AG08395 (cell line): ENCODE results near the gene MACF1.
"Not testable (repeated sequence)": the region's sequence is repeated elsewhere in the genome, so short reads cannot be mapped to it uniquely, and the experiment has no call there.

ENCODE experiments used
- DNase-seq: peaks from one replicate; pipeline ENCODE4 v3.0.0; 2012; ENCODE audit warnings: mixed read lengths, low spot score

MACF1 gene

DNA sequence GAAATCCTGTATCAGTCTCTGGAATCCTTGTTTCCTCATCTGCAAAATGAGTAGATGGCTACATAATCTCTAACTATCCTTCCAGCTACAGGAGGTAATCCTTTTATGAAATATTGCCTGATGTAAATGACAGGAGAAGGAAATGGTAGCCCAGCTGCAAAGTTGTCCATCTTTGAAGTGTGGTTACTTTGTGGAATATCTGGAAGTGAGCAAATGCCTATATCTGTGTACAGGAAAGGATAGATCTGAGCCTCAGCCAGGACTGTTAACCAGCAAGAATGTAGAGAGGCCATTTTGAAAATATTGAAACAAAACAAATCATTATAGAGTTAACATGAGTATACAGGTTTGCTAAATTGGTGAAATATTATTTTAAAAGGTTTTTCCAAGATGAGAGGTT, 212.1 kb downstream of the MACF1 start:
- DNase-seq: no peak

DNA sequence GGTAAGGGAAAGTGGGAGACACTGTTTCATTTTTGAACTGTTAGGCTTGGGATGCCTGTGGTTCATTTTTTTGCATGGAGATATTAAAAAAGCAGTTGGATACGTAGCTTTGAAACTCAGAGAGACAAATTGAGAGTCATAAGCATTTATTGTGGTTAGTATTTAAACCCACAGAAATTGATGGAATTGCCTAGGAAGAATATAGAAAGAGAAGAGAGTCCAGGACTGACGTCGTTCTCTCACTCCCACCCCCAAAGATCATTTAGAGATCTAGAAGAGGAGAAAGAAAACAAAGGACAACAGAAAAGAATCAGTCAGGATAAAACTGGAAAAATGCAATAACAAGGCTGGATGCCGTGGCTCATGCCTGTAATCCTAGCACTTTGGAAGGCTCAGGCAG, 213.7 kb downstream of the MACF1 start:
- no peak for DNase-seq

DNA sequence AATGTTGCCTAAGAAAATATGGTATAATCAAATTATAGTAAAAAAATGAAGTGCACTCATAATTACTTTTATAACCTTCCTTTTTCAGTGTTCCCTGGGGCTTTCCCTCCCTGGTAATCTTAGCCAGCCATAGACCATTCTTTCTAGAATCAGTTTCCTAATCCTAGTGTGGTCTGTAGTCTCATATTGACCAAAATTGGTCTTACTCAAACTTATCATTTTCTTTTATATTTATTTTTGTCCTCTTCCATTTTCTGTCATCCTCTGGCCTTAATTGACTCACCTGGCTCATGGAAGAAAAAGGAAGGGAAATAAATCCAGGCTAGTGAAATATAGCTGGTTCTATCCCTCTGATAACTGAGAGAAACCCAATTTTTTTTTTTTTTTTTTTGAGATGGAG, 216.0 kb downstream of the MACF1 start:
- no peak for DNase-seq

DNA sequence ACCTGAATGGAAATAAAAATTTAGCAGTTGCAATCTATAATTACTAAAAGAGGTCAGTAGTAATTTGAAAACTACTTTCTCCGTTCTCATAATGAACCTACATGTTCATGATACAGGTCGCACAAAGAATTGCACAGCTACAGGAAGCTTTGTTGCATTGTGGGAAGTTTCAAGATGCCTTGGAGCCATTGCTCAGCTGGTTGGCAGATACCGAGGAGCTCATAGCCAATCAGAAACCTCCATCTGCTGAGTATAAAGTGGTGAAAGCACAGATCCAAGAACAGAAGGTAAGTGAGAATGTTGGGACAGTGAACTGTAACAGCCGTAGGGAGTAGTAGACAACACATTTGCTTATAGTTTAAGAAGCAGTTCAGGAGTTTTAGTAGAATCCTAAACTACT, 218.1 kb downstream of the MACF1 start:
- DNase-seq: no peak

DNA sequence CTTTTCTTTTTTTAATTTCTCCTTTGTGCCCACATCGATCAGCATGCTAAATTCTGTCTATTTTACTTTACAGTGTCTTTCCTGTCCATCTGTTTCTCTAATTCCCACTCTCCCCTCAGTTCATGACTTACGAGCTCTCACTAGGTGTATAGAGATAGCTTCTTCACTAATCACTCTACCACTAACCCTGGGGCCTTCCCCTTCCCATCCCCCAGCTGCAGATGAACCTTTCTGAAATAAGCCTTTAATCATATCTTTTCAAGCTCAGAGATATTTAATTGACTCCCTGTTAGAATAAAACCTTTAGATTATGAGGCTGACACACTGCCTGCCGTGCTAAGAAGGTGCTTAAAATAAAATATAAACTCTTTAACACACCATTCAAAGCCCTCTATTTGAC, 220.7 kb downstream of the MACF1 start:
- no peak for DNase-seq

DNA sequence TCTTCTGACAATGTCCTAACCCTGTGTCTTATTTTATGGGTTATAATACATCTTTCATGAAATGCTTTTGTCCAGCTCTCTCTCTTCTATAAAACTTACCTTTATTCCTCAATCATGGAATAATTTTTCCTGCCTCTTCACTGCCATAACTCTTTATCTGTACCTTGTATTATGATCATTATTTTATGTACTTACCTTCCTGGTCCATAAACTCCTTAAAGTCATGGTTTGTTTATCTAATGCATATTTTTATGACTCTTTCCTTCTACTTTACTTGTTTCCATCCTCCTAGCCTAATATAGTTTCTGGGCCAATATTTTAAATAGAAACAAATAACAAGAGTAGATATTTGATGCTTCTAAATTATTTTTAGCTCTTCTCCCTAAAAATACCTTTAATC, 221.1 kb downstream of the MACF1 start:
- DNase-seq: no peak

DNA sequence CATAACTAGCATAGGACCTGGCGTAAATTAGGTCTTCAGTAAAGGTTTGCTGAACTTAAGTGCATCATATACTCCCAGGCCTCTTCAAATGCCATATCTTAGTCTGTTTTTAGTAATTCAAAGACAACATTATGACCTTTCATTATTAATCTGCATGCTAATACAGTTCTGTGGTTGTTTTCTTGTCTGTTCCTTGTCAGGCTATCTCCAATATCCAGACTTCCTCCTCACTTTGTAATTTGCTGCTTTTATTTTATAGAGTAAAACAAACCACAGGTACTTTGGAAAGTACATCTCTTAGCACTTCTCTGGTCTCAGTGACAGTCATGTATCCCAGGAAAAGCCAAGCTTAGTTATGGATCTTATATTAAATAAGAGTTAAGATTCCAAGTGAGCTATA, 221.9 kb downstream of the MACF1 start:
- no peak for DNase-seq

DNA sequence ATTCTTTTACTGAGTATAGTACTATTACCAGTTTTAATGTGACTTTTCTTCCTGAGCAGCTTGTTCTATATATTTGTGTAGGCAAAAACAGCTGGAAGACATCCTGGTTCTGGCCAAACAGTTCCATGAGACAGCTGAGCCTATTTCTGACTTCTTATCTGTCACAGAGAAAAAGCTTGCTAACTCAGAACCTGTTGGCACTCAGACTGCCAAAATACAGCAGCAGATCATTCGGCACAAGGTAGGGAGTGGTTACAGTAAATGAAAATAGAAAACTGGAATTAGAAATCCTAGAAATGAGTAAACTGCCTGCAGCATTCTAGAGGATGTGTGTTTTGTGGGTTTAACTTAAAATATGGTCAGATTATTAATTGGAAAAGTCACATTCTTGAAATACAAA, 222.9 kb downstream of the MACF1 start:
- no peak for DNase-seq

DNA sequence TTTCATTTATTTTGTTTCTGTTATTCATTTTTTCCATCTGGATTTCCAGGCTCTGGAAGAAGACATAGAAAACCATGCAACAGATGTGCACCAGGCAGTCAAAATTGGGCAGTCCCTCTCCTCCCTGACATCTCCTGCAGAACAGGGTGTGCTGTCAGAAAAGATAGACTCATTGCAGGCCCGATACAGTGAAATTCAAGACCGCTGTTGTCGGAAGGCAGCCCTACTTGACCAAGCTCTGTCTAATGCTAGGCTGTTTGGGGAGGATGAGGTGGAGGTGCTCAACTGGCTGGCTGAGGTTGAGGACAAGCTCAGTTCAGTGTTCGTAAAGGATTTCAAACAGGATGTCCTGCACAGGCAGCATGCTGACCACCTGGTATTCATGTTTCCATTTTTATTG, 223.4 kb downstream of the MACF1 start:
- no peak for DNase-seq

DNA sequence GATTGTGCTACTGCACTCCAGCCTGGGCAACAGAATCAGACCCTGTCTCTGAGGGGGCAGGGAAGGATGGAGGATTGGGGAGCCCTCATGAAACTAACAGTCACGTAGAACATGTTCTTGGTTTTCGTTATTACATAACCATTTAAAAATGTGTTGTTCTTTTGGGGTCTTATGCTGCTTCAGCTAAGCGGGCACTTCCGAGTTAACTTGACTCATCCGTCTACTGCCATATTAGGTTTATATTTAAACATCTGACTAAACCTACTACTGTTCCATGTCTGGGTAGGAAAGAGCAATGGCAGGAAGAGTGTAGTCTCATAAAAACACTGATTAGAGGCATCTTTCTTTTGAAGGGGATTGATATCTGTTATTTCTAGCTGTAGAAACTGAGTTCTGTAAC, 227.4 kb downstream of the MACF1 start:
- no peak for DNase-seq

DNA sequence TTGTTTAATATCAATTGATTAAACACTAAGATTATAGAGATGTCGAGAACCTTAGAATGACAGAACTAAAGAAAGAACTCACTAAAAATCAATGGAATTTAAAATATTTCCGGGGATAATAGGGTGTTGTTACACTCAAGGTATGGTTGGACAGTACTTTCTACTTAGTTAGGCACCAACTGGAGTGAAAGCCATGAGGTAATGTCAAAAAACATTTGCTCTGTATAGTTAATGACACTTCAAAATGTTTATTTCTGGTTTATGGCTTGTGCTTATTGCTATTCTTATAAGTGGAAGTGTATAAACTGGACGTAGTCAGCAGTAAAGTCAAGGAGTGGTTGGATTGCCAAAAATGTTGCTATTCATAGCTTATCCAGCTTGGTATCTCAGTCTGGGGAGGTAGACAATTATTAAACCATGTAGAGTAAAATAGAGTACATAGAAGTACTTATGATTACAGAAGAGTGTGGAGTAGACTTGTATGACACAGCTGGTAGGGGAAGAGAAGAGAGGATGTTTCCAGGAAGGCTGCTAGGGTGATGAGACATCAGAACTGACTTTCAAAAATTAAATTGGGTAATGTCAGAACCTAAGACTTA, 230.4 kb downstream of the MACF1 start:
- no peak for DNase-seq

DNA sequence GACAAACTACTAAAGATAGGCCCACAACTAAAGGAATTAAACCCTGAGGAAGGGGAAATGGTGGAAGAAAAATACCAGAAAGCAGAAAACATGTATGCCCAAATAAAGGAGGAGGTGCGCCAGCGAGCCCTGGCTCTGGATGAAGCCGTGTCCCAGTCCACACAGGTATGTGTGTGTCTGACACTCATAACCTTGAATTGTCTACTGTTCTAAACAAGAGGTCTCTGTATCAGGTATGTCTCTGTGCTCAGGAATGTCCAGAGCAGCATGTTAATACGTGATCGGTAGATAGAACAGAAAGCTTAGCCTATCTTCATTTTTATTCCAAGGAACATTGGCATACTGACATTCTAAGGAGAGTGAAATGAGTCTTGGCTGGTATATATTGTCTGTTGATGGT, 231.1 kb downstream of the MACF1 start:
- no peak for DNase-seq

DNA sequence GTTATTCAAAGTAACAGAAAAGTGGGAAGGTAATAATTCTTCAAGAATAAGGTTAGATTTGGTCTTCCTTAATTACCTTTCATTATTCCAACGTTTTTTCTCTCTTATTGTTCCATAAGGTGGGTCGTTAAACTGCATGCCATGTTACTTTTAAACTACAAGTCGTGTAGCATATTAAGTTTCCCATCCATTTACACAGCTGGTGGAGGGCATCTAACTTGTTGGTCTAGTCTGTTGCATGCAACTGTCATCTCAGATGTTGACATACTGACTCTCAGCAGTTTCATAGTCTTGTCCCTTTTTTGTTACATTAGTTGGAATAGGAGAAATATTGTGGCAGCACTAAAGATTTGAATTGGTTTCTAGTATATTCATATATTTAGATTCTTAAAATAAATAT, 232.3 kb downstream of the MACF1 start:
- DNase-seq: no peak

DNA sequence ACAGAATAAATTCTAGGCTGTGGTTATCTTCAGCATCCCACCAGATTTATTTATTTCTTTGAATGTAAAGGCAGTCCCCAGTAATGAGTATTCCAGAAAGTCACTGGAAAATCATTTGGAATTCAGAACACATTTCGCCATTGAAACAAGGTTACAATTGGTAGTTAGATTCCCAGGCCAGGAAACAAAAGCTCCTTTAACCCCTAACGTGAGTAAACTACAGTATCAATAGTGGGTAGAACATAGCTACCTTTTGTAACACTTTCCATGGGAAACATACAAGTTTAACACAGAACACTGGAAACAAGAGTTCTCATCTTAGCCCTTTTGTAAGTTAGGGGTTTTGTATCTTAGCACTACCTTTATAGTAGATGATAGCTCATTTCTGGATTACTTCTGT, 233.5 kb downstream of the MACF1 start:
- no peak for DNase-seq

DNA sequence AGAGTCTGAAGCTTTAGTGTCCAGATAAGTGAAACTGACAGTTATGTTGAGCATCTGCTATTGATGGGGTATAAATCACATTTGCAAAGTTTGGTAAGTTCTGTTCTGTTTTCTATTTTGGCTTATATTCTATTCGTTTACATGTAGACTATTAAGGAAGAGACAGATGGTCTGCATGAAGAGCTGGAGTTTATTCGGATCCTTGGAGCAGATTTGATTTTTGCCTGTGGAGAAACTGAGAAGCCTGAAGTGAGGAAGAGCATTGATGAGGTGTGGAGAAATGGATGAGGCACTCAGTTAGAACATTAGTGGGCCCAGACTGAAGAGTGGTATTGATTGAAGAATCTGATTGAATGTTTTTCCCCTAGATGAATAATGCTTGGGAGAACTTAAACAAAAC, 236.4 kb downstream of the MACF1 start:
- no peak for DNase-seq

DNA sequence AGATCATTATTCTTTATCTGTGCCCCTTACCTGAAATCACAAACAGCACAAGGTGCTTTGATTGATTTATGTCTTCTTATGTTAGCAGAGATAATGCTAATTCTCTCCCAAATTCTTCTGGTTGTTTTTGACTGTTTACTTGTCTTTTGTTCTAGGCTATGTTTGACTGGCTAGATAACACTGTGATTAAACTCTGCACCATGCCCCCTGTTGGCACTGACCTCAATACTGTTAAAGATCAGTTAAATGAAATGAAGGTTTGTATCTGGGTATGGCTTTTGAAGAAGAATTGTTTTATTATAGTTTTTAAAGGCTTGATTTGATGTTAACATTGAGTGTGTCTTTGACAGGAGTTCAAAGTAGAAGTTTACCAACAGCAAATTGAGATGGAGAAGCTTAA, 237.3 kb downstream of the MACF1 start:
- no peak for DNase-seq

DNA sequence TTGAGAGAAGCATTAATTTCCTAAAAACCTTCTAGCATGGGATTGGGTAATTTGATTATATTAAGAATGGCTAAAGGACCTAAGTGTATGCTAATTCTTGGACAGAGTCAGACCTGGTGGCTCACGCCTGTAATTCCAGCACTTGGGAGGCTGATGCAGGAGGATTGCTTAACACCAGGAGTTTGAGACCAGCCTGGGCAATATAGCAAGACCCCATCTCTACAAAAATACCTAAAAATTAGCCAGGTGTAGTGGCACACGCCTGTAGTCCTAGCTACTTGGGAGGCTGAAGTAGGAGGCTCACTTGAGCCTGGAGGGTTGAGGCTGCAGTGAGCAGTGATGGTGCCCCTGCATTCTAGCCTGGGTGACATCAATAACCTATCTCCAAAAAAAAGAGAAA, 241.1 kb downstream of the MACF1 start:
- DNase-seq: no peak

DNA sequence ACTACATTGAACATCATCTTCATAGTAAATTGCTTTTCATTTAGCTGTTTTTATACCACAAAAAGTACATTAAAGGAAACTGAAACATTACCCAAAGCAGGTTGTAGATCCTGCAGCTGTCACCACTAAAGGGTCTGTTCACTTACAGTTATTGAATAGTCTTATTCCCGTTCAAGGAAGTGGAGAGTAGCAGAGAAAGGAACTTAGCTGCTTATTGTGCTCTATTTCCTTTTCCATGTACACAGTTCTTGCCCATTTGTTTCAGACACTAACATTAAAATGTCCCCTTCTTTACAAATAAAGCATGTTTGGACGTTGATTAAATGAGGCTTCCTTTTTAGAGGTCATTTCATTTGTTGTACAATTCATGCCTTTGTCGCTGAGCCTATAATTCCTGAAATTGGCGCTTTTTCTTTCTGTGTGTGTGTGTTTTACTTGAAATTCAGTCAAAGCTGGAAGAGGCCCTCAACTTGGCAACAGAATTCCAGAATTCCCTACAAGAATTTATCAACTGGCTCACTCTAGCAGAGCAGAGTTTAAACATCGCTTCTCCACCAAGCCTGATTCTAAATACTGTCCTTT, 242.6 kb downstream of the MACF1 start:
- no peak for DNase-seq

DNA sequence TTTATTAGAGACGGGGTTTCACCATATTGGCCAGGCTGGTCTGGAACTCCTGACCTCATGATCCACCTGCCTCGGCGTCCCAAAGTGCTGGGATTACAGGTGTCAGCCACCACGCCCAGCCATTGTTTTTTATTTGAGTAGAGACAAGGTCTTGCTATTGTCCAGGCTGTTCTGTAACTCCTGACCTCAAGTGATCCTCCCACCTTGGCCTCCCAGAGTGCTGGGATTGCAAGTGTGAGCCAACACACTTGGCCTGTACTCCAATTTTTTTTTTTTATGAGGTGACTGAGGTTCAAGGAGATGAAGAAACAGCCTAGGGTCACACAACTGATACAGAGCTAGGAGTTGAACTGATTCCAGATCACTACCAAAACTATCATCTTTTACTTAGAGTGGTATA, 245.5 kb downstream of the MACF1 start:
- DNase-seq: not testable (repeated sequence)

DNA sequence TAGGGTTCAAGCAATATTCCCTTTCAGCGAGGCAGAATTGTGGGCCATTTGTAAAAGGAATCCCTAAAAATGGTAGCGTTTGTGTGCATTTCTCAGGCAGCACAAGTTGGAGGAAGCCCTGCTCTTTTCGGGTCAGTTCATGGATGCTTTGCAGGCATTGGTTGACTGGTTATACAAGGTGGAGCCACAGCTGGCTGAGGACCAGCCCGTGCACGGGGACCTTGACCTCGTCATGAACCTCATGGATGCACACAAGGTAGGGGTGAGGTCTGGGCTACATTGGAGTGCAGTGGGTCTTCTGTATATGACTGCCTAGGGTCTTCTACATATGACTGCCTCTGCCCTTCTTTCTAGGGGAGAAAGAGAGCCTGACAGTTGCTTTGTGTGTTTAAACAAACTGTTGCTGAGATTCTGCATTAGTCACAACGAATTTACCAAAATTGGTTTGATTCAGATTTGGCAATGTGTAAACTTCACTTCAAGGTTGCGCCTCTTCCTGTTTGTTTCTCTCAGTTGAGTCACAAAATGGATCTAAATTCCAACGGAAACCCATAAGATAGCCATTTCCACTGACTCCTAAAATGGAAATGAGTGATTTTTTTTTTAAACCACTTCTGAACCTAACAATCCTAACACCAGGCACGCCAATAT, 246.6 kb downstream of the MACF1 start:
- peak; percentile 33 for DNase-seq

DNA sequence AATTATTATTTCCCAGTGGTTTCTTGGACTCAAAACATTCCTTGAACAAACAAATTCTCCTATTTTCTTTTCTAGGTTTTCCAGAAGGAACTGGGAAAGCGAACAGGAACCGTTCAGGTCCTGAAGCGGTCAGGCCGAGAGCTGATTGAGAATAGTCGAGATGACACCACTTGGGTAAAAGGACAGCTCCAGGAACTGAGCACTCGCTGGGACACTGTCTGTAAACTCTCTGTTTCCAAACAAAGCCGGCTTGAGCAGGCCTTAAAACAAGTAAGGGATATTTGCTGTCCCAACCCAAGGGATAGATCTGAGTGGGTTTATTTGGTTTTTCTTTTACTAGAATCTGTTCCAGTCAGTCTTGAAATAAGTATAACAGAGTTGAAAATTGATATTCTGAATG, 247.6 kb downstream of the MACF1 start:
- DNase-seq: no peak

DNA sequence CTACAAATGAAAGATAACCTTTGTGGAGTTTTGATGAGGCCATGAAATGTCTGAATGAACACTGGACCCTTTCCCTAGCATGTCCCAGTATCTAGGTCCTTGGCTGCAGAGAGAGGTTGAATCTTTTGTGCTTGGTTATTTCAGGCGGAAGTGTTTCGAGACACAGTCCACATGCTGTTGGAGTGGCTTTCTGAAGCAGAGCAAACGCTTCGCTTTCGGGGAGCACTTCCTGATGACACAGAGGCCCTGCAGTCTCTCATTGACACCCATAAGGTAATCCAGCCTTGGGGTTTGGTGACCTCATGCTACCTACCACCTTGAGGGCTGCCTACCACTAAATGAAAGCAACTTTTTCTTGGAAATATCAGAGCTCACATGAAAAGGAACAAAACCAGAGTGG, 248.0 kb downstream of the MACF1 start:
- no peak for DNase-seq

DNA sequence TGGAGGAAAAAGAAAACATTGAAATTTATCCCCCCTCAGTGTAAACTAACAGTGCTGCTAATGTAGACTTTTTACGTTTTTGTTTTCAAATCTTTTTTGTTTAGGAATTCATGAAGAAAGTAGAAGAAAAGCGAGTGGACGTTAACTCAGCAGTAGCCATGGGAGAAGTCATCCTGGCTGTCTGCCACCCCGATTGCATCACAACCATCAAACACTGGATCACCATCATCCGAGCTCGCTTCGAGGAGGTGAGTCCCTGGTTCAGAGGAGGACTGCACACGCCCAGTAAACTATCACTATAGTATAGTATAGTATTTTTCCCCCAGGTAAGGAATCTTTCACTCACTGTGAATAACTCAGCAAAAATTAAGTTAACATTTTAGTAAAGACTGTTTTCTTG, 249.1 kb downstream of the MACF1 start:
- DNase-seq: peak; percentile 74

DNA sequence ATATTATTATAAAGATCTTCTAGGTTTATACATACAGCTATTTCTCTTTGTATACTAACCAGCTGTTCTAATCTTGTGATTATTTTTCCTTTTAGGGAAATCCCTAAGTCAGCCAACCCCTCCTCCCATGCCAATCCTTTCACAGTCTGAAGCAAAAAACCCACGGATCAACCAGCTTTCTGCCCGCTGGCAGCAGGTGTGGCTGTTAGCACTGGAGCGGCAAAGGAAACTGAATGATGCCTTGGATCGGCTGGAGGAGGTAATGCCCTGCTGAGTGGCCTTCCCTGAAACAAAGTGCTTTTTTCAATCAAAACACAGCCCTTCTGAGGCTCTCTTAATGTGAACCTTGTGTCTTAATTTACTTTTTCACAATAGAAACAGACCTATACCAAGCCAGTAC, 254.5 kb downstream of the MACF1 start:
- DNase-seq: no peak
